ENCODE results near the gene BIRC3.

DNA sequence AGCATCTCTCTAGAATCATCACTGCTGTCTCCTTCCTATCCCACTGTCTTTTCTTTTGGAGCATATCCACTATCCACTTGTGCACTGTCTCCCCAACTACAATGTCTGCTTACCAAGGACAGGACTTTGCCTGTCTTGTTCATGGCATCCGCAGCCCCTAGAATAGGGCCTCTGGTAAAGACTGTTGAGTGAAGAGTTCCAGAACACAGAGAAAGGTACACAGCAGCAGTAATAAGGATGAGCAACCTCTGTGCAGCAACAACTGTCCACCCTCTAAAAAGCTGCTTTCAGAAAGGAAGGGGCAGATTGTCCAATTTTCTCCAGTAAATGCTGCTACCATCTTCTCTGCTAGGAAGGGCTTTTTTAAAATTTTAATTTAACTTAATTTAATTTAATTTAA lies 25.5 kb upstream of the BIRC3 start:
- no peak for TF ChIP-seq POLR2A (IDR thresholded peaks at IDR 0.05)
- TF ChIP-seq, protein P1, sequence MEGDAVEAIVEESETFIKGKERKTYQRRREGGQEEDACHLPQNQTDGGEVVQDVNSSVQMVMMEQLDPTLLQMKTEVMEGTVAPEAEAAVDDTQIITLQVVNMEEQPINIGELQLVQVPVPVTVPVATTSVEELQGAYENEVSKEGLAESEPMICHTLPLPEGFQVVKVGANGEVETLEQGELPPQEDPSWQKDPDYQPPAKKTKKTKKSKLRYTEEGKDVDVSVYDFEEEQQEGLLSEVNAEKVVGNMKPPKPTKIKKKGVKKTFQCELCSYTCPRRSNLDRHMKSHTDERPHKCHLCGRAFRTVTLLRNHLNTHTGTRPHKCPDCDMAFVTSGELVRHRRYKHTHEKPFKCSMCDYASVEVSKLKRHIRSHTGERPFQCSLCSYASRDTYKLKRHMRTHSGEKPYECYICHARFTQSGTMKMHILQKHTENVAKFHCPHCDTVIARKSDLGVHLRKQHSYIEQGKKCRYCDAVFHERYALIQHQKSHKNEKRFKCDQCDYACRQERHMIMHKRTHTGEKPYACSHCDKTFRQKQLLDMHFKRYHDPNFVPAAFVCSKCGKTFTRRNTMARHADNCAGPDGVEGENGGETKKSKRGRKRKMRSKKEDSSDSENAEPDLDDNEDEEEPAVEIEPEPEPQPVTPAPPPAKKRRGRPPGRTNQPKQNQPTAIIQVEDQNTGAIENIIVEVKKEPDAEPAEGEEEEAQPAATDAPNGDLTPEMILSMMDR (IDR thresholded peaks at IDR 0.05), result no peak

All from vagina (tissue), 2 donors.